IgD-negative memory B cell (primary cell): ENCODE data around the gene NTNG1. TPM values are rescaled to one million over a fixed set of nuclear protein-coding genes. Genes with fewer than 3 reads are reported as not detected.

Experiments used
- H3K27ac Mint-ChIP-seq, 3 donors: one replicate each; pipeline ENCODE4 v1.8.0; 2020 to 2022; ENCODE audit warnings: mild to moderate bottlenecking in 3 of 3, mixed read lengths in 3 of 3, moderate library complexity in 1 of 3
- H3K27me3 Mint-ChIP-seq: one replicate; pipeline ENCODE4 v1.8.0; 2021; ENCODE audit warnings: mixed read lengths
- H3K36me3 Mint-ChIP-seq: one replicate; pipeline ENCODE4 v1.8.0; 2020; ENCODE audit warnings: mild to moderate bottlenecking, mixed read lengths
- H3K4me1 Mint-ChIP-seq, 3 donors: one replicate each; pipeline ENCODE4 v1.8.0; 2020 to 2022; ENCODE audit warnings: mixed read lengths in 3 of 3, mild to moderate bottlenecking in 1 of 3
- H3K4me3 Mint-ChIP-seq, 4 donors: one replicate each; pipeline ENCODE4 v1.8.0; 2020 to 2022; ENCODE audit warnings: mild to moderate bottlenecking in 4 of 4, mixed read lengths in 4 of 4, moderate library complexity in 3 of 4
- H3K9me3 Mint-ChIP-seq, 3 donors: one replicate each; pipeline ENCODE4 v1.8.0; 2020 to 2021; ENCODE audit warnings: mixed read lengths in 3 of 3, mild to moderate bottlenecking in 1 of 3
- polyA plus RNA-seq: library from polyadenylated mRNA; unstranded; fragments of 300-500 nt; fragmentation: Illumina TruSeq; gene quantifications from one replicate; pipeline ENCODE4 v1.2.3, GENCODE V29; 2021

The NTNG1 gene
- polyA plus RNA-seq, 1 donor from 2014 or later, result 6.5 TPM

DNA sequence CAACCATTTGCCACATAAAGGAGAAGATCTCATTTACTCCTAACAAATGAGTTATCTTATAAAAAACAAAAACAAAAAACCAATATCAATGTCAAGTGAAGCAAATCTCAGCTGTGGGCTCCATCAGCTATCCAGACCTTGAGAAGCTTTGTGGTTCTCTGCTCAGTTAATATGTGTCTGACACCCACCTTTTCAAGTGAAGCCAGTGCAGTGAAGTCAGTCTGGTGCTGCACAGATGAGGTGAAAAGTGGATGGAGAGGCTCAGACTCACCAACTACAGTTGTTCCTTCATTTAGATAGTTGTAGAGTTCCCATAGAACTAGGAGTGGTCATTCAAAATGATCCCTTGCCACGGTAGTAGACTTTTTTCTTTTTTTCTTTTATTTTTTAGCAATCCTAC lies 106.8 kb downstream of the NTNG1 start:
- Mint-ChIP-seq H3K36me3 (no peaks in the 10 kb centered on the region), H3K9me3 (no peaks in the 10 kb centered on the region), H3K27me3 (peaks cover 3% of the 10 kb centered on the region), H3K27ac (peak overlapping the region; percentile 93), H3K4me3 (peak overlapping the region in 3 of 4 donors; percentile 76 to 91 (median 89)), H3K4me1 (peaks cover 45 to 51% (median 49%) of the 10 kb centered on the region in 3 donors)

DNA sequence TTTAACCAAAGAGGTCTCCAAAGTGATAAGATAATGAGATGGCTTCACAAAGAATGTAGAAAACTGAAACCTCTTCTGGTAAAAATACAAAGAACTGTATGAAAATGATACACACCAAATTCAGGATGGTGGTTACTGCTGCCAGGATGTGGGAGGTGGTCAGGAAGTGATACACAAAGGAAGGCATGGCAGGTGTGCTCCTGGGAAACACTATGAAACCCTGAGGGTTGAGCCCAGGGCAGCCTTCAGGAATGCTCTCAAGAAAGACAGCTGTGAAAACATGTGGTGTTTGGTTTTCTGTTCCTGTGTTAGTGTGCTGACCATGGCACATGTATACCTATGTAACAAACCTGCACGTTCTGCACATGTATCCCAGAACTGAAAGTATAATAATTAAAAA lies 109.3 kb downstream of the NTNG1 start:
- Mint-ChIP-seq H3K9me3 (no peaks in the 10 kb centered on the region), H3K4me3 (peak overlapping the region in 2 of 4 donors; percentile 6 to 72), H3K36me3 (peaks cover 2% of the 10 kb centered on the region), H3K4me1 (peaks cover 42 to 58% (median 53%) of the 10 kb centered on the region in 3 donors), H3K27me3 (peaks cover 3% of the 10 kb centered on the region), H3K27ac (peak overlapping the region; percentile 57 to 91 (median 80))

DNA sequence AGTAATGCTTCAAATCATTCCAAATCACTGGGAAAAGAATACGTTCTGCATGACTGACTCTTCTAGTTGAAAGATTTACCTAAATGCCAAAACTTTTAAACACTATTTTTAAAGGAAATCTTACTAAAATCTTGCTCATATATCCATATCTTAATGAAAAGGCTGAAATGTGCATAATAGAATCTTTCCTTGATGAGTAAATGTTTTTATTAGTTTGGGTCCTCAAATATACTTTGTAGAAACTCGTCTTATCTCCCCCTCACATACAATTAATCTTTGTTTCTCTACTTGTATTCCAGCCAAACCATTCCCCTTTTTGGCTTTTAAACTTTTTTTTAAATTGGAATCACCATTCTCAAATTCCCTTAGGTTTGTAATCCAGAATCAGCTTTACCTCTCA lies 110.2 kb downstream of the NTNG1 start:
- H3K27me3 Mint-ChIP-seq, result peaks cover 3% of the 10 kb centered on the region

DNA sequence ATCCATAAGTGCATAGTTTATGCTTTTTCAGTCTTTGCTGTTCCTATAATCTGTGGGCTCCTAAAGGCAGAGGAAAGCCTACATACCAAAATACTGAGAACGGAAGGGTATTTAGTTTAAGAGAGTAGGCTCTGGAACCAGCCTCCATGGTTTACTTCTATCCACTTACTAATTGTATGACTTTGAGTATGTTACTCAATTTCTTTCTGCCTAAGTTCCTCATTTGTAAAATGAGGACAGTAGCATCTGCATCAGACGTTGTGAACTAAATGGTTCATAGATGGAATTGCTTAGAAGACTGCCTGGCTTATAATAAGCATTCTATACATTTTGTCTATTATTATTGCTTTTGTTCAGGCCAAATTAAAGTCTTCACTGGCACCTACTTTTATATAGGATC lies 111.0 kb downstream of the NTNG1 start:
- H3K9me3 Mint-ChIP-seq, result no peaks in the 10 kb centered on the region
- peaks cover 3% of the 10 kb centered on the region for H3K27me3 Mint-ChIP-seq
- peaks cover 2% of the 10 kb centered on the region for H3K36me3 Mint-ChIP-seq
- peak overlapping the region; percentile 10 to 26 (median 14) for H3K27ac Mint-ChIP-seq
- peak overlapping the region in 3 of 4 donors; percentile 13 to 55 (median 32) for H3K4me3 Mint-ChIP-seq
- H3K4me1 Mint-ChIP-seq, result peaks cover 40 to 64% (median 58%) of the 10 kb centered on the region in 3 donors

More for the DNA sequence above, 110.2 kb downstream of the NTNG1 start:
- no peaks in the 10 kb centered on the region for H3K9me3 Mint-ChIP-seq
- H3K27ac Mint-ChIP-seq, result peak overlapping the region in 1 of 3 donors; percentile 26
- peaks cover 42 to 60% (median 54%) of the 10 kb centered on the region in 3 donors for H3K4me1 Mint-ChIP-seq
- peaks cover 2% of the 10 kb centered on the region for H3K36me3 Mint-ChIP-seq
- H3K4me3 Mint-ChIP-seq, result peak overlapping the region in 3 of 4 donors; percentile 0 to 60 (median 13)

DNA sequence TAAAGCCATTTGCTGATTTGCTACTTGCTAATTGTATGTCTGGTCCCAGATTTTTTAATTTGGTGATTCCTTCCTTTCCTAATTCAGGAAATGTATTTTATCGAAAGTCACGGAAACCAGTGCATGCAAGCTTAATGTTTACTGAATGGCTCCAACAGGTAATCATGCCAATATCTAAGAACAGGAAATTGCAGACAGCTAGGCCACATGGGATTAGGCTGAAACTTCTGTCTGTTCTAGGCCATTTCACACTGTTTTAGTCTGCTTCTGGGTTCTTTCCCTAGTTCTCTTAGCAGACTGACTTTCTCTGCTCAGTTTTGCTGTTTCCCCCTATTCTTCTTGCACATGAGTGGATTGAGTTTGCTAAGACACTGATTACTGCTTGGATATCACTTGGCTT lies 111.4 kb downstream of the NTNG1 start:
- H3K27ac Mint-ChIP-seq, result peak overlapping the region in 2 of 3 donors; percentile 10 to 26
- peaks cover 2% of the 10 kb centered on the region for H3K36me3 Mint-ChIP-seq
- peaks cover 36 to 60% (median 54%) of the 10 kb centered on the region in 3 donors for H3K4me1 Mint-ChIP-seq
- peak overlapping the region in 3 of 4 donors; percentile 5 to 51 (median 32) for H3K4me3 Mint-ChIP-seq
- H3K27me3 Mint-ChIP-seq, result peaks cover 3% of the 10 kb centered on the region
- H3K9me3 Mint-ChIP-seq, result no peaks in the 10 kb centered on the region

DNA sequence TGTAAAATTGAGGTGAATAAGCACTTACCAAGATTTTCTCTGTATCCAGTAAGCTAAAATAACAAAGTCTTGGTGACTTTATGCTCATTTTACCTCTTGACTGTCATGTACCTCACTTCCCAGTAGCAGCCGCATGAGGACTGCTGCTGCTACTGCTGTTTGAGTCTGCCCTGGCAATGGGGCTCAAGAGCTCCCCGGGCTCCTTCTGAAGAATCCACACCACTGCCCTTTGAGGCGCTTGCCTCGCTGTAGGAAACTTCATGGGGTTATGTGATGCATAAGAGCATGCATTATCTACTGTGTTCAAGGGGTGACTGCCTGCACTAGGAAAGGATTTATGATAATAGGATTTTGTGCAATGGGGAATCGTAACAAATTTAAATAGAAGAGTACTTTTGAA lies 113.5 kb downstream of the NTNG1 start:
- H3K4me1 Mint-ChIP-seq, result peaks cover 21 to 45% (median 40%) of the 10 kb centered on the region in 3 donors
- no peak overlapping the region for H3K4me3 Mint-ChIP-seq
- H3K9me3 Mint-ChIP-seq, result no peaks in the 10 kb centered on the region
- H3K36me3 Mint-ChIP-seq, result peaks cover 2% of the 10 kb centered on the region
- H3K27ac Mint-ChIP-seq, result no peak overlapping the region
- H3K27me3 Mint-ChIP-seq, result no peaks in the 10 kb centered on the region

DNA sequence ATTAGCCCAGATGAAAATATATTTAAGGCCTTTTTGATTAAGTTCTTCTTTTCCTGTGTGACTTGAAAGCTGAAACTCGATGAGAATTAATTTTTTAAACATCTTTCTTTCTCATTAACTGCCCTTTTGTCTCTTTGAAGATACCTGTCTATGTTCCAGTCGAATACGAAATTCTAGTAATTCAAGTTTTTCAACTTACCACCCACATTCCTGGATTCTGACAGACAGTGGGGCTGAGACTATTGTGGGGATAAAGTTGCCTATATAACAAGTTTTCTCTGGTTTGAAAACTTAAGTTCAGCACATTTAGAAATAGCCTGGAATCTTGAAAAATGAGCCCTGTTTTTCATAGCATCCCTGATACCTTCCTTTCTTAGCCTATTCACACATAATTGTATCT lies 114.6 kb downstream of the NTNG1 start:
- Mint-ChIP-seq H3K27me3 (no peaks in the 10 kb centered on the region), H3K9me3 (no peaks in the 10 kb centered on the region), H3K36me3 (peaks cover 2% of the 10 kb centered on the region), H3K4me3 (no peak overlapping the region), H3K4me1 (peaks cover 13 to 36% (median 30%) of the 10 kb centered on the region in 3 donors), H3K27ac (no peak overlapping the region)

DNA sequence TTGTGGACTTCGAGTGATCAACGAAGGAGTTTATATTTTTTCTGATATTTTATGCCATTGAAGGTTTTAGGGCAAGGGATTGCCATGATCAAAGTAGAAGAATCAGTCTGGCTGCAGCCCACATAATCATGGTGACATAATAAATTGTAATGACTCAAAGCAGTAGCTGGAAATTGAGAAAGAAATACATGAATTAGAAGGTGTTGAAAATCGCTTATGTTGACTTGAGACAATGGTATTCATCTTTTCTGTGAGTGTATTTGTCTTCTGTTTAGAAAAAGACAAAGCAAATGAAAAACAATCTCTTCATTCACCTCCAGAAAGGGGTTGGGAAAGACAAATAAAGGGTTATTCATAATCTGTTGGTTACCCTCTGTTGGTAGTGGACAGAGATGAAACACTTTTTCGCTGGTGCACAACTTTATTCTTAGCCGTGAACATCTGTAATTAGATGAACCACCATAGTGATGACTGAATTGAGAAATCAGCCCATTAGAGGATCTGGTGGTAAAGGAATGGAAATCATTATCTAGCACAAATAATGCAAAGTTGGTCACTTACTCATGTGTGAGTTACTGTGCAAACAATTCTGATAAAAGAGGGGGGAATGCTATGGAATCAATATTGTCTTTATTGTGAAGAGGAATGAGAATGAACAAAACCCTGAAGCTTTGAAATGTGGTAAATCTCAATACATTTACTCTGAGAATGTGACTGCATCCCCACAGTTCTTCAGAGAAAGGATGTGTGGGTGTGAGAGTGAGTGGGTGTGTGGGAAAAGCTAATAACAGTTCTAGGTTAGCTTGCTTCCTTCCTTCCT lies 121.8 kb downstream of the NTNG1 start:
- Mint-ChIP-seq H3K9me3 (peaks cover 0 to 2% (median 0%) of the 10 kb centered on the region in 3 donors), H3K27ac (no peak overlapping the region), H3K36me3 (no peaks in the 10 kb centered on the region), H3K4me3 (peak overlapping the region in 2 of 4 donors; percentile 70 to 87), H3K4me1 (peaks cover 15 to 30% (median 28%) of the 10 kb centered on the region in 3 donors), H3K27me3 (no peaks in the 10 kb centered on the region)

DNA sequence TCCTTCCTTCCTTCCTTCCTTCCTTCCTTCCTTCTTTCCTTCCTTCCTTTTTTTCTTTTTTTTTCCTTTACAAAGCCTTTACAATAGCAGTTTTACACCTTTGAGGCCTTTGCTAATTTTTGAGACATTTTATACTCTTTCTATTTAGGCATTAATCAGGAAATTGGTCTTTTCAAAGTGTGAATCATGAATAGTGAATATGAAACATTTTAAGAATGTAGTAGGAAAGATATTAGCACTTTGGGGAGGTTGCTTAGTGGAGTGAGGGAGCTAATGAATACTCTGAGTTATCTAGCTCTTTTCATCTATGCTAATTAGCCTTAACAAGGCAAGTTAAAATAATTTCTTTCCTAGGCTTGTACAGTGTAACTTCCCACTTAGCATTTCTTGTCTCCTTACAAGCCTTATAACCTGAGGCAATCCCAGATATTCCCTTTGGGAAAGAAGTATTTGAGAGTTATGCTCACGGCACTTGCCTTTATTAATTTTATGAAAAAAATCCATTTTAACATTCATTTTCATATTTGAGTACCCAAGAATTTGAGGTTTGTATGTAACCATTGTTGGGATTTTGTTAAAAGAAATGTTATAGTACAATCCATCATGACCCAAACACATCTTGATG lies 122.6 kb downstream of the NTNG1 start:
- Mint-ChIP-seq H3K4me1 (peaks cover 15 to 30% (median 28%) of the 10 kb centered on the region in 3 donors), H3K27me3 (no peaks in the 10 kb centered on the region), H3K27ac (peak overlapping the region in 1 of 3 donors; percentile 17), H3K36me3 (no peaks in the 10 kb centered on the region), H3K9me3 (peaks cover 0 to 2% (median 0%) of the 10 kb centered on the region in 3 donors), H3K4me3 (peak overlapping the region in 1 of 4 donors; percentile 87)

DNA sequence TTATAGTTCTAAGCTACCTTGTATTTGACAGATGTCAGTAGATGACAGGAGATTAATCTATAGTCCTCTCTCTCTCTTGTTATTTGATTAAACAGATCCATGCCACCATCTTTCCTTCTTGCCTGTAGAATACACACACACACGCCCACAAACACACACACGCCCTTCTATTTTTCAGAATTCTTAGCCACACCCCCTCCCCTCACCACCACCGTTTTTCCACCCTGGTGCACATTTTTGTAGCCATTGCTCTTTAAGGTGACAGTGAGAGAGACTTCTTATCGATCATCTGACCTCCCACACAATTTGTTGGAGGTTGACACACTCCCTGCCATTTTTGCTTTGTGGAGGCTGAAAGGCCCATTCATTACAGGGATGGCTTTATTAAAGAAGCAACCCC lies 123.2 kb downstream of the NTNG1 start:
- H3K4me1 Mint-ChIP-seq, result peaks cover 15 to 30% (median 28%) of the 10 kb centered on the region in 3 donors
- H3K4me3 Mint-ChIP-seq, result no peak overlapping the region
- no peaks in the 10 kb centered on the region for H3K36me3 Mint-ChIP-seq
- peaks cover 0 to 2% (median 0%) of the 10 kb centered on the region in 3 donors for H3K9me3 Mint-ChIP-seq
- no peaks in the 10 kb centered on the region for H3K27me3 Mint-ChIP-seq
- peak overlapping the region in 2 of 3 donors; percentile 14 to 17 for H3K27ac Mint-ChIP-seq

DNA sequence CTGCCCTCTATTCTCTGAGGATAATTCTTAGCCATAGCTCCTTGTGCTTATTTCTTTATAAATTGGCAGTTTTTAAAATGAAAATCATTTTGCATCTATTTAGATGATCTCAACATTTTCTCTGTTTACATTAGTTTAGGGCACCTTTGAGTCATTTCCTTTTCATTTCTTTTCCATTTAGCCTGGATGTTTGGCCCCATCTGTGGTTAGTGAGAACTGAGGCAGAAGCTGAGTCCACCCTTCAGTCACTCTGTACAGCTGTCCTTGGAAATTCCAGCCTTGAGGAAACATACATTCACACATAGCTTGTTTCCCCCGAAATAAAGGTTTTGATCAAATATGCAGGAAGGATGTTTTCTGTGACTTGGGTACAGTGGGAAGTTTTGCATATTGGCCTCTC lies 123.7 kb downstream of the NTNG1 start:
- H3K4me3 Mint-ChIP-seq, result peak overlapping the region in 1 of 4 donors; percentile 75
- H3K4me1 Mint-ChIP-seq, result peaks cover 15 to 30% (median 28%) of the 10 kb centered on the region in 3 donors
- H3K9me3 Mint-ChIP-seq, result peaks cover 0 to 2% (median 0%) of the 10 kb centered on the region in 3 donors
- H3K27me3 Mint-ChIP-seq, result no peaks in the 10 kb centered on the region
- H3K27ac Mint-ChIP-seq, result peak overlapping the region in 1 of 3 donors; percentile 5
- H3K36me3 Mint-ChIP-seq, result no peaks in the 10 kb centered on the region

DNA sequence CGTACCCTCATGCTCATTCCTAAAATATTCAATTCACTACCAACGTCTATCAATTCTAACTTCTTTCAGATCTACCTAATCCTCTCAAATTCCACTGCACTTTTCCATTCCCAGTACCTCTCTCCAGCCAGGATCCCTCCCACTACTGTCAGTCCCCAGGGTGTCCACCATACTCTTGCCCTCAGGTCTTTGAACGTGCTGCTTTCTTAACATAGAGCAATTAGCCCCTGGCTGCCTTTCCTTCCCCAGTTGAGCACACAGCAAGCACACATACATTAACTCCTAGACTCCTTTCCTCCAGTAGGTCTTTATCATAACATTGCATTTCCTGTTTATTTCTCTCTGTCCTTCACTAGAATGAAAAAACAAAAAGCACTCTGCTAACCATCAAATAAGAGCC lies 126.7 kb downstream of the NTNG1 start:
- no peaks in the 10 kb centered on the region for H3K9me3 Mint-ChIP-seq
- H3K27ac Mint-ChIP-seq, result no peak overlapping the region
- no peaks in the 10 kb centered on the region for H3K27me3 Mint-ChIP-seq
- H3K4me1 Mint-ChIP-seq, result peaks cover 13 to 25% (median 24%) of the 10 kb centered on the region in 3 donors
- no peaks in the 10 kb centered on the region for H3K36me3 Mint-ChIP-seq
- no peak overlapping the region for H3K4me3 Mint-ChIP-seq

DNA sequence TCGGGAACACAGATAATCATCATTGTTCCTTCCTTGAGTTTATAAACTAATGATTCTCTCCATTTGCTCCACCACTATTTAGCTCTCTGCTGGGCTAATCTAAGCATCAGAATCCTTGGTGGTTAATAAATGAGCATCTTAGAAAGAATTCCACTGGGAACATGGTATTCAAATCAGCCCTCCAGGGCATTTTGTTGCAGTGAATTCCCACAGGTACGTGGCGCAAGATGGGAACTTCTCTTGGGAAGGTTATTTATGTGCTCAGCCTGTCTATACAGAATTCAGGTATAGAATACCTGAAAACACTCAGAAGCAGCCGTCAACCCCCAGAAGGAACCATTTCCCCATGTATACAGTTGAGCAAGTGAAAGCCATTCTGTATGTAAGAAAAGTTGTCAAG lies 131.5 kb downstream of the NTNG1 start:
- peak overlapping the region in 1 of 4 donors; percentile 15 for H3K4me3 Mint-ChIP-seq
- H3K27me3 Mint-ChIP-seq, result no peaks in the 10 kb centered on the region
- no peaks in the 10 kb centered on the region for H3K9me3 Mint-ChIP-seq
- H3K4me1 Mint-ChIP-seq, result peaks cover 8 to 29% (median 21%) of the 10 kb centered on the region in 3 donors
- no peaks in the 10 kb centered on the region for H3K36me3 Mint-ChIP-seq
- no peak overlapping the region for H3K27ac Mint-ChIP-seq

DNA sequence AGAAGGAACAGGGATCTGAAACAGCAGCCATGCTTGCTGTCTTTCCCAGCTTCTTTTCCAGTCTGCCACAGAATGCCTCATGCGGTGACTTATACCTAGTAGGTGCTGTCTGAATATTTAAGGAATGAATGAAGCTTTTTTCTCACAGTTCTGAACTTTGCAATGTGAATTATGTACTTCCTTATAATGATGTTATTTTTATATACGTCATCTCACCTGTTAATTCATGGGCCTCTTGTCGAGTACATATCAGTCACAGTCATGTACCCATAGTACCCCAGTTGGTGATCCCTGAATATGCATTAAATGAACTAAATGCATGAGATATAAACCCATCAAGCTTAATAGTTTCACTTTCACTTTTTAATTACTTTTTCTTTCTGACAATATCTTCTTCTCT lies 132.7 kb downstream of the NTNG1 start:
- peaks cover 8 to 34% (median 23%) of the 10 kb centered on the region in 3 donors for H3K4me1 Mint-ChIP-seq
- H3K36me3 Mint-ChIP-seq, result no peaks in the 10 kb centered on the region
- H3K4me3 Mint-ChIP-seq, result peak overlapping the region in 3 of 4 donors; percentile 23 to 78 (median 42)

DNA sequence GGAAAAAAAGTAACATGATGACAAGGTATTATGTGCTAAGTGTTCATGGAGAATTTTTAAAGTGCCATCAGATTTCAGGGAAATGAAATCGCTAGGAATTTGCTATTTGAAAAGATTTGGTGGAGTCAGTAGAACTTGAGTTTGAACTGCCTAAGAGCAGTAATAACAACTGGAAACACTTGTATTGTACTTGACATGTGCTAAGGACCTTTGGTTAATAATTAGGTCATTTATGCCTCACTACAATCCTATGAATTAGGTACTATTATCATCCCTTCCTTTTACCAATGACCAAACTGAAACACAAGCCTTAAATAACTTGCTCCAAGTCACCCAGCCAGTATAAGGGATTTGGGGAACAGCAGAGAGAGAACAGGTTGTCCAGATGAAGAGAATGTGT lies 133.4 kb downstream of the NTNG1 start:
- no peaks in the 10 kb centered on the region for H3K27me3 Mint-ChIP-seq
- peak overlapping the region in 1 of 4 donors; percentile 34 for H3K4me3 Mint-ChIP-seq
- H3K36me3 Mint-ChIP-seq, result no peaks in the 10 kb centered on the region
- peaks cover 8 to 38% (median 24%) of the 10 kb centered on the region in 3 donors for H3K4me1 Mint-ChIP-seq
- no peaks in the 10 kb centered on the region for H3K9me3 Mint-ChIP-seq
- no peak overlapping the region for H3K27ac Mint-ChIP-seq

More for the DNA sequence above, 132.7 kb downstream of the NTNG1 start:
- no peaks in the 10 kb centered on the region for H3K9me3 Mint-ChIP-seq
- no peaks in the 10 kb centered on the region for H3K27me3 Mint-ChIP-seq
- no peak overlapping the region for H3K27ac Mint-ChIP-seq
